Cardiac septum (tissue), 1 donor: Measurements from ENCODE around the gene CGNL1. TPM values are rescaled to one million over a fixed set of nuclear protein-coding genes. Genes with fewer than 3 reads are reported as not detected.

Source experiments
- DNase-seq: peaks from one replicate; pipeline ENCODE4 v3.0.0-alpha.2; 2020; ENCODE audit warnings: low spot score
- intact Hi-C: fragments of 100-400 bp; cut with DNase I; formaldehyde crosslinking; loops from one replicate; pipeline ENCODE4 v1.14.0; 2022
- total RNA-seq: library from RNA; stranded (reverse); fragmentation: NEBNext Ultra II Directional; extraction: Animal tissue kit (Norgen Biotek cat#: 25700); gene quantifications from one replicate; pipeline ENCODE4 v1.2.1, GENCODE V29; 2021
- donor health status: DM: no; HTN: no; CAD: no.

The CGNL1 gene
- total RNA-seq, 1 donor from 2014 or later = 19.6 TPM

GRCh38 chr15:57440799-57441198 lies 64.5 kb downstream of the CGNL1 start:
- no peak for DNase-seq
- intact Hi-C loops = no loop called here

- intact Hi-C loops = no loop called here
- DNase-seq = no peak
Measured at GRCh38 chr15:57442335-57442734, 66.0 kb downstream of the CGNL1 start.

- intact Hi-C loops = no loop called here
Measured at GRCh38 chr15:57443486-57443885, 67.2 kb downstream of the CGNL1 start.

GRCh38 chr15:57444877-57445513 lies 68.7 kb downstream of the CGNL1 start:
- intact Hi-C loops = no loop called here
- DNase-seq = no peak

More at GRCh38 chr15:57443486-57443885, 67.2 kb downstream of the CGNL1 start:
- DNase-seq = no peak

- intact Hi-C loops = no loop called here
- DNase-seq = no peak
Measured at GRCh38 chr15:57445872-57446271, 69.6 kb downstream of the CGNL1 start.

- intact Hi-C loops = no loop called here
Measured at GRCh38 chr15:57446393-57446792, 70.1 kb downstream of the CGNL1 start.

GRCh38 chr15:57451555-57451954 lies 75.2 kb downstream of the CGNL1 start:
- intact Hi-C loops = no loop called here

More at GRCh38 chr15:57446393-57446792, 70.1 kb downstream of the CGNL1 start:
- DNase-seq = no peak

GRCh38 chr15:57452090-57452754 lies 75.9 kb downstream of the CGNL1 start:
- DNase-seq = no peak
- intact Hi-C loops = no loop called here

More at GRCh38 chr15:57451555-57451954, 75.2 kb downstream of the CGNL1 start:
- DNase-seq = no peak

- intact Hi-C loops = no loop called here
- no peak for DNase-seq
Measured at GRCh38 chr15:57455929-57456328, 79.6 kb downstream of the CGNL1 start.

- intact Hi-C loops = no loop called here
- DNase-seq = no peak
Measured at GRCh38 chr15:57456559-57456958, 80.3 kb downstream of the CGNL1 start.

- DNase-seq = no peak
- intact Hi-C loops = no loop called here
Measured at GRCh38 chr15:57457726-57458125, 81.4 kb downstream of the CGNL1 start.

GRCh38 chr15:57458356-57458781 lies 82.1 kb downstream of the CGNL1 start:
- intact Hi-C loops = no loop called here
- DNase-seq = no peak

- intact Hi-C loops = loop anchor here (5.0 kb wide), 1 partner anchor 118 kb away; no protein-coding TSS in a partner anchor
- DNase-seq = no peak
Measured at GRCh38 chr15:57460208-57460816, 84.0 kb downstream of the CGNL1 start.

GRCh38 chr15:57461541-57461940 lies 85.2 kb downstream of the CGNL1 start:
- no peak for DNase-seq
- intact Hi-C loops = loop anchor here (5.0 kb wide), 1 partner anchor 119 kb away; no protein-coding TSS in a partner anchor

- intact Hi-C loops = loop anchor here (5.0 kb wide), 1 partner anchor 120 kb away; no protein-coding TSS in a partner anchor
- no peak for DNase-seq
Measured at GRCh38 chr15:57462381-57462780, 86.1 kb downstream of the CGNL1 start.

GRCh38 chr15:57463360-57463759 lies 87.1 kb downstream of the CGNL1 start:
- DNase-seq = no peak
- intact Hi-C loops = loop anchor here (5.0 kb wide), 1 partner anchor 121 kb away; no protein-coding TSS in a partner anchor

GRCh38 chr15:57464480-57464879 lies 88.2 kb downstream of the CGNL1 start:
- no peak for DNase-seq
- intact Hi-C loops = loop anchor here (5.0 kb wide), 1 partner anchor 122 kb away; no protein-coding TSS in a partner anchor

- no peak for DNase-seq
- intact Hi-C loops = no loop called here
Measured at GRCh38 chr15:57468486-57468885, 92.2 kb downstream of the CGNL1 start.

- intact Hi-C loops = no loop called here
- DNase-seq = no peak
Measured at GRCh38 chr15:57470543-57470942, 94.2 kb downstream of the CGNL1 start.

- DNase-seq = no peak
- intact Hi-C loops = no loop called here
Measured at GRCh38 chr15:57472861-57473260, 96.6 kb downstream of the CGNL1 start.
